ENCODE data around the gene ME3. TPM values are rescaled to one million over a fixed set of nuclear protein-coding genes. Genes with fewer than 3 reads are reported as not detected.

The ME3 gene
- total RNA-seq, 1 donor from 2014 or later, result 10.8 TPM

DNA sequence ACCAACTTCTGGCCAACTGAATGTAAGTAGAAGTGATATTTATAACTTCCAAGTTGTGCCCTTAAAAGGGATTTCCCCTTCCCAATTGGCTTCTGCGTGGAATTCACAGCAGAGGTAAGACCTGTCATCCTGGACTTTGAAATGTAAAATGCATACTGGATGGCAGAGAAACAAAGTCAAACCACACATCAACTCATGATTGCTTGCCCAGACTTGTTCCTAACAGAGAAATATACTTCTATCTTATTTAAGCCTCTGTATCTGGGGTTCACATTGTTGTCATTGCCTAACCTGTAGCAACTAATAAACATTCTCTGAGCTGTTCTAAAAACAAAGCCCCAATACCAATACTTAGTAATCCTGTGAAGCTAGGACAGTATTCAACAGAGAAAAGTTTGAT lies 6.2 kb downstream of the ME3 start:
- H3K27me3 Mint-ChIP-seq (ENCODE audit: low read depth), result no peaks in the 10 kb centered on the region
- TF ChIP-seq, protein P1, sequence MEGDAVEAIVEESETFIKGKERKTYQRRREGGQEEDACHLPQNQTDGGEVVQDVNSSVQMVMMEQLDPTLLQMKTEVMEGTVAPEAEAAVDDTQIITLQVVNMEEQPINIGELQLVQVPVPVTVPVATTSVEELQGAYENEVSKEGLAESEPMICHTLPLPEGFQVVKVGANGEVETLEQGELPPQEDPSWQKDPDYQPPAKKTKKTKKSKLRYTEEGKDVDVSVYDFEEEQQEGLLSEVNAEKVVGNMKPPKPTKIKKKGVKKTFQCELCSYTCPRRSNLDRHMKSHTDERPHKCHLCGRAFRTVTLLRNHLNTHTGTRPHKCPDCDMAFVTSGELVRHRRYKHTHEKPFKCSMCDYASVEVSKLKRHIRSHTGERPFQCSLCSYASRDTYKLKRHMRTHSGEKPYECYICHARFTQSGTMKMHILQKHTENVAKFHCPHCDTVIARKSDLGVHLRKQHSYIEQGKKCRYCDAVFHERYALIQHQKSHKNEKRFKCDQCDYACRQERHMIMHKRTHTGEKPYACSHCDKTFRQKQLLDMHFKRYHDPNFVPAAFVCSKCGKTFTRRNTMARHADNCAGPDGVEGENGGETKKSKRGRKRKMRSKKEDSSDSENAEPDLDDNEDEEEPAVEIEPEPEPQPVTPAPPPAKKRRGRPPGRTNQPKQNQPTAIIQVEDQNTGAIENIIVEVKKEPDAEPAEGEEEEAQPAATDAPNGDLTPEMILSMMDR (IDR thresholded peaks at IDR 0.05), result no peak
- DNase-seq (ENCODE audit: low spot score), result no peak
- H3K4me1 Mint-ChIP-seq (ENCODE audit: low read depth), result peaks cover 33% of the 10 kb centered on the region
- H3K27ac Mint-ChIP-seq (ENCODE audit: unreplicated experiment), result no peak overlapping the region
- peaks cover 3% of the 10 kb centered on the region for H3K9me3 Mint-ChIP-seq (ENCODE audit: low read depth)
- H3K4me3 Mint-ChIP-seq (ENCODE audit: unreplicated experiment), result no peak overlapping the region
- peaks cover 15% of the 10 kb centered on the region for H3K36me3 Mint-ChIP-seq (ENCODE audit: low read depth)

DNA sequence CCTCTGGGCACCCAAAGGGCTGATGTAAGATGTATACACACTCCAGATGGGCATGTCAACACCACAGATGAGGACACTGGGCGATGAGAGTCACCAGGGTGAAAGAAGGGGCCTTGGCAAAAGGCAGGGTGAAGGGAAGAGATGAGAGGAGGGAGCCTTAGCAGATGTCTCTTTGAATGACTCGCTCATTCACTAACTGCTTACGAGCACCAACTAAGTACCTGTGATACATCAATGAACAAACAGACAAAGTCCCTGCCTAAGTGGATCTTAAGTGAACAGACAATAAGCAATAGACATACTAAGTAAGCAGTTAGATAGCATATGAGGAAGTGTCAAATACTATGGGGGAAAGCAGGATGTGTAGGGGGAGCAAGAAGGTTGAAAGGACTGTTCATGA lies 7.5 kb downstream of the ME3 start:
- Mint-ChIP-seq H3K4me3 (ENCODE audit: unreplicated experiment) (no peak overlapping the region), H3K27ac (ENCODE audit: unreplicated experiment) (no peak overlapping the region), H3K9me3 (ENCODE audit: low read depth) (peaks cover 3% of the 10 kb centered on the region), H3K4me1 (ENCODE audit: low read depth) (peaks cover 30% of the 10 kb centered on the region), H3K36me3 (ENCODE audit: low read depth) (peaks cover 15% of the 10 kb centered on the region), H3K27me3 (ENCODE audit: low read depth) (no peaks in the 10 kb centered on the region)
- TF ChIP-seq, protein P1 (IDR thresholded peaks at IDR 0.05), result no peak
- DNase-seq (ENCODE audit: low spot score), result no peak

DNA sequence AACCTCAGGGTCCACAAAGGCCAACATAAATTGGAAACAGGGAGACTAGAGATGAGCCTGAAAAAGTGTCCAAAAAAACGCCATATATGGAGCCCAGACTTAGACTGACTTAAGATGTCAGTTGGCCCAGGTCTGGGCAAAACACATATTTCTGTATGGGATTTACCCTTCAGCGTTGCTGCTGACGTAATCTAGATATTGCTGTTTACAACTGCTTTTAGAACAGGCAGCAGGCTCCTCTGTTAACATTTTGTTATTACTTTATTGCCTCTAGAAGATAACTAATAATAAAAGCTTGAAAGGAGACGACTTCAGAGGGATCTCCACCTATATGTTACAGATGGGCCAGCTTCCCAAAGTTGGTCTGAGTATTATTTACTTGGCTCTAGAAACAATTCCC lies 8.7 kb downstream of the ME3 start:
- Mint-ChIP-seq H3K4me1 (ENCODE audit: low read depth) (peaks cover 33% of the 10 kb centered on the region), H3K4me3 (ENCODE audit: unreplicated experiment) (no peak overlapping the region), H3K27ac (ENCODE audit: unreplicated experiment) (no peak overlapping the region), H3K9me3 (ENCODE audit: low read depth) (peaks cover 3% of the 10 kb centered on the region), H3K36me3 (ENCODE audit: low read depth) (peaks cover 16% of the 10 kb centered on the region), H3K27me3 (ENCODE audit: low read depth) (no peaks in the 10 kb centered on the region)
- TF ChIP-seq, protein P1 (IDR thresholded peaks at IDR 0.05), result no peak
- no peak for DNase-seq (ENCODE audit: low spot score)

DNA sequence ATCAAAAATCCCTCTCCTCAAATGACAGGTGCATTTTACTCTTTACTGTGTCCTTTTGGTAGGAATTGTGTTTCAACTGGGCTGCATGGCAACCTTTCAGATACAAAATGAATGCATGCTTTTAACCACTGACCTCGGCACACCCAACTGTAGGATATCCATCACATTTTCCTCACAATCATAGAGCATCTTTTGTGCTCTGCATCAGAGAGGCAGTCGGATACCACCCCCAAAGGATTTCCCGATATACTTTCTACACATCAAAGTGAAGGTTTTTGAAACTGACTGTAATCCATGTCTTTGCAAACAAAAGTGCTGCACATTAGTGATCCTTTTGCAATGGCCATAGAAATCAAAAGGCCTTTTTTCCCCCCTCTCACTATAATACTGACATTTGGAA lies 9.1 kb downstream of the ME3 start:
- Mint-ChIP-seq H3K27ac (ENCODE audit: unreplicated experiment) (no peak overlapping the region), H3K4me3 (ENCODE audit: unreplicated experiment) (no peak overlapping the region), H3K36me3 (ENCODE audit: low read depth) (peaks cover 15% of the 10 kb centered on the region), H3K4me1 (ENCODE audit: low read depth) (peaks cover 38% of the 10 kb centered on the region), H3K9me3 (ENCODE audit: low read depth) (peaks cover 3% of the 10 kb centered on the region), H3K27me3 (ENCODE audit: low read depth) (no peaks in the 10 kb centered on the region)
- DNase-seq (ENCODE audit: low spot score), result no peak
- TF ChIP-seq, protein P1 (IDR thresholded peaks at IDR 0.05), result no peak

DNA sequence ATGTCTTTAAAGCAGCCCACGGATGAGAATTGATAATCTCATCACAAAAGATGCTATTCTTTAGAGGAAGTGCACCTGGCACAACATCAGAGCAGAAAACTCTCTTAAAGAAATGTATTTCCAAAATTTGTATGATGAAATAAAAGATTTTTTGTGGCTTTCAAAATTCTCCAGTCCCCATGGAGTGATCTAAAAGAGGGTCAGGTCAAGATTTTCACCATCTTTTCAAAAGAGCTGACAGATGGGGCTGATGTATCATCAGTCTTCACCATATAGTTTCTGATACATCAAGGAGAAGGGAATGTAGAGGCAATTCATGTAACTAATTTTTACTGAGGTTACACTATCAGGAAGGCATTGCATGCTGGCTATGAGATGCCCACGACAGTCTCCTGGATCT lies 11.7 kb downstream of the ME3 start:
- H3K27me3 Mint-ChIP-seq (ENCODE audit: low read depth), result no peaks in the 10 kb centered on the region
- H3K36me3 Mint-ChIP-seq (ENCODE audit: low read depth), result peaks cover 12% of the 10 kb centered on the region
- H3K4me1 Mint-ChIP-seq (ENCODE audit: low read depth), result peaks cover 44% of the 10 kb centered on the region
- H3K9me3 Mint-ChIP-seq (ENCODE audit: low read depth), result peaks cover 2% of the 10 kb centered on the region
- TF ChIP-seq, protein P1 (IDR thresholded peaks at IDR 0.05), result no peak
- no peak overlapping the region for H3K4me3 Mint-ChIP-seq (ENCODE audit: unreplicated experiment)
- no peak overlapping the region for H3K27ac Mint-ChIP-seq (ENCODE audit: unreplicated experiment)
- no peak for DNase-seq (ENCODE audit: low spot score)

Measured in chondrocyte (in vitro differentiated cells).